Trophoblast cell (in vitro differentiated cells and primary cell): Measurements from ENCODE around the gene C13orf42.
A peak's percentile ranks its signal among the peaks of the same experiment; 100 is the strongest.

ENCODE experiments used
- DNase-seq, 2 donors: peaks; one replicate each; pipeline ENCODE4 v3.0.0-alpha.2; 2016
- H2AFZ ChIP-seq: 2 replicates; pipeline ENCODE4 v1.6.1; 2013; ENCODE audit warnings: low read length, moderate library complexity, mild to moderate bottlenecking; ENCODE audit not compliant: insufficient read depth, poor library complexity
- H2AK5ac ChIP-seq: 2 replicates; pipeline ENCODE4 v1.6.1; 2013; ENCODE audit warnings: mild to moderate bottlenecking, low read length
- H2BK120ac ChIP-seq: 2 replicates; pipeline ENCODE4 v1.6.1; 2013; ENCODE audit warnings: low read length, mild to moderate bottlenecking, moderate library complexity; ENCODE audit not compliant: insufficient read depth, poor library complexity
- H2BK12ac ChIP-seq: 2 replicates; pipeline ENCODE4 v1.6.1; 2013; ENCODE audit warnings: mild to moderate bottlenecking, low read length, moderate library complexity
- H2BK5ac ChIP-seq: 2 replicates; pipeline ENCODE4 v1.6.1; 2013; ENCODE audit warnings: low read length, low read depth, moderate library complexity, mild to moderate bottlenecking; ENCODE audit not compliant: poor library complexity
- H3K14ac ChIP-seq: 2 replicates; pipeline ENCODE4 v1.6.1; 2013; ENCODE audit warnings: mild to moderate bottlenecking, low read length
- H3K18ac ChIP-seq: 2 replicates; pipeline ENCODE4 v1.6.1; 2013; ENCODE audit warnings: mild to moderate bottlenecking, low read length
- H3K23ac ChIP-seq: 2 replicates; pipeline ENCODE4 v1.6.1; 2013; ENCODE audit warnings: low read length
- H3K27ac ChIP-seq: 2 replicates; pipeline ENCODE4 v1.5.1; 2013; ENCODE audit warnings: low read depth, mild to moderate bottlenecking, inconsistent platforms, low read length, moderate library complexity
- H3K27me3 ChIP-seq: 2 replicates; pipeline ENCODE4 v1.6.1; 2013; ENCODE audit warnings: inconsistent platforms, mild to moderate bottlenecking, low read length, moderate library complexity; ENCODE audit not compliant: insufficient read depth
- H3K36me3 ChIP-seq, 2 experiments: 1 replicate in 1 of 2; 2 replicates in 1 of 2; pipeline ENCODE4 v1.6.1; 2013; ENCODE audit warnings: low read length in 2 of 2, mild to moderate bottlenecking in 2 of 2, moderate library complexity in 1 of 2; ENCODE audit not compliant: insufficient read depth in 2 of 2, control insufficient read depth in 1 of 2
- H3K4ac ChIP-seq: 2 replicates; pipeline ENCODE4 v1.6.1; 2013; ENCODE audit warnings: low read depth, mild to moderate bottlenecking, low read length, moderate library complexity
- H3K4me1 ChIP-seq, 2 experiments: 1 replicate in 1 of 2; 2 replicates in 1 of 2; pipeline ENCODE4 v1.6.1; 2013; ENCODE audit warnings: low read length in 2 of 2, mild to moderate bottlenecking in 2 of 2, moderate library complexity in 1 of 2; ENCODE audit not compliant: insufficient read depth in 2 of 2, control insufficient read depth in 1 of 2
- H3K4me2 ChIP-seq: 2 replicates; pipeline ENCODE4 v1.6.1; 2013; ENCODE audit warnings: inconsistent platforms, mild to moderate bottlenecking, low read length, moderate library complexity
- H3K4me3 ChIP-seq: 2 replicates; pipeline ENCODE4 v1.5.1; 2013; ENCODE audit warnings: mild to moderate bottlenecking, low read depth, low read length, inconsistent platforms
- H3K79me1 ChIP-seq: one replicate; pipeline ENCODE4 v1.6.1; 2013; ENCODE audit warnings: low read length
- H3K79me2 ChIP-seq: 2 replicates; pipeline ENCODE4 v1.6.1; 2013; ENCODE audit warnings: low read length, mild to moderate bottlenecking; ENCODE audit not compliant: control insufficient read depth, insufficient read depth, poor library complexity
- H3K9ac ChIP-seq: 2 replicates; pipeline ENCODE4 v1.6.1; 2013; ENCODE audit warnings: mild to moderate bottlenecking, low read length
- H3K9me3 ChIP-seq: 2 replicates; pipeline ENCODE4 v1.6.1; 2013; ENCODE audit warnings: low read depth, mild to moderate bottlenecking, control low read depth, inconsistent platforms, low read length; ENCODE audit not compliant: insufficient read depth
- H4K12ac ChIP-seq: 2 replicates; pipeline ENCODE4 v1.6.1; 2013; ENCODE audit warnings: low read depth, mild to moderate bottlenecking, low read length, moderate library complexity
- H4K8ac ChIP-seq: 2 replicates; pipeline ENCODE4 v1.6.1; 2013; ENCODE audit warnings: low read depth, mild to moderate bottlenecking, low read length, moderate library complexity
- H4K91ac ChIP-seq: one replicate; pipeline ENCODE4 v1.6.1; 2013; ENCODE audit warnings: low read depth, mild to moderate bottlenecking, low read length, moderate library complexity
- WGBS: extraction: QIAGEN DNeasy Blood & Tissue Kit; methylation state at CpG from one replicate; pipeline ENCODE4 v1.1.7; 2013; ENCODE audit warnings: missing lambda C conversion rate; ENCODE audit not compliant: insufficient read length, insufficient coverage; ENCODE audit errors: extremely low coverage; 5-methylcytosine and 5-hydroxymethylcytosine counted together

Gene C13orf42

GRCh38 chr13:51112771-51113170, 1.7 kb upstream of the C13orf42 start:
- H4K12ac ChIP-seq: no peak overlapping the region
- H3K23ac ChIP-seq: no peak overlapping the region
- H4K91ac ChIP-seq: no peak overlapping the region
- H3K4me1 ChIP-seq: no peaks in the 10 kb centered on the region
- no peaks in the 10 kb centered on the region for H3K36me3 ChIP-seq
- no peak overlapping the region for H3K9ac ChIP-seq
- no peaks in the 10 kb centered on the region for H3K79me2 ChIP-seq
- H3K79me1 ChIP-seq: no peaks in the 10 kb centered on the region
- H3K4me3 ChIP-seq: no peak overlapping the region
- no peak for DNase-seq
- no peak overlapping the region for H4K8ac ChIP-seq
- H2BK120ac ChIP-seq: no peak overlapping the region
- H2BK12ac ChIP-seq: no peak overlapping the region
- peaks cover 3% of the 10 kb centered on the region for H3K9me3 ChIP-seq
- no CpG with 5 or more reads among the region's 5 CpGs for WGBS
- no peak overlapping the region for H3K4me2 ChIP-seq
- no peak overlapping the region for H3K14ac ChIP-seq
- no peak overlapping the region for H2AK5ac ChIP-seq
- H3K27me3 ChIP-seq: no peaks in the 10 kb centered on the region
- no peak overlapping the region for H3K18ac ChIP-seq
- no peak overlapping the region for H2BK5ac ChIP-seq
- H3K27ac ChIP-seq: no peak overlapping the region
- no peak overlapping the region for H2AFZ ChIP-seq
- H3K4ac ChIP-seq: no peak overlapping the region

DNA sequence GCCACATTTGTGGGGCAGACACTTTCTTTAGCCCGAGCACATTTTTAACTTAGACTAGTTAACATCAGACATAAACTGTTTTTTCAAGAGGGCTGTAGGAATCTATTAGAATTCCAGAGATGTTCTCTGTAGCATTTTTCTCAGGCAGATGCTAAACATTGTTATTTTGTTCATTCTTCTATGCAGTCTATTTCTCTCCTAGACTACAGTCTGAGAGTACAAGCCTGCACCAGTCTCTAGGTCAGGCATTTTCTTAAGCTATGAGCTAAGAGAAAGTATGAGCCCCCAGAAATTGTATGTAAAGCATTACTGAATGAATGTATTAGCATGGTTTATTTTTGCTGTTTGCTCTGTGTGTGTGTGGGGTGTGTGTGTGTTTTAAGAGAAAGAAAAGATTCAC, 923 bp upstream of the C13orf42 start:
- Histone ChIP-seq H2AK5ac (no peak overlapping the region), H3K4me1 (no peaks in the 10 kb centered on the region), H3K4me2 (no peak overlapping the region), H3K27me3 (no peaks in the 10 kb centered on the region), H3K27ac (no peak overlapping the region), H2BK12ac (no peak overlapping the region), H4K8ac (no peak overlapping the region), H3K79me2 (no peaks in the 10 kb centered on the region), H3K18ac (no peak overlapping the region), H3K14ac (no peak overlapping the region), H3K9ac (no peak overlapping the region), H3K4ac (no peak overlapping the region), H3K23ac (no peak overlapping the region), H3K4me3 (no peak overlapping the region), H2BK120ac (no peak overlapping the region), H3K9me3 (peaks cover 3% of the 10 kb centered on the region), H2BK5ac (no peak overlapping the region), H4K91ac (no peak overlapping the region), H2AFZ (no peak overlapping the region), H3K36me3 (no peaks in the 10 kb centered on the region), H3K79me1 (no peaks in the 10 kb centered on the region), H4K12ac (no peak overlapping the region)
- DNase-seq: peak in 1 of 2 donors; percentile 23
- no CpG with 5 or more reads among the region's 1 CpG for WGBS

DNA sequence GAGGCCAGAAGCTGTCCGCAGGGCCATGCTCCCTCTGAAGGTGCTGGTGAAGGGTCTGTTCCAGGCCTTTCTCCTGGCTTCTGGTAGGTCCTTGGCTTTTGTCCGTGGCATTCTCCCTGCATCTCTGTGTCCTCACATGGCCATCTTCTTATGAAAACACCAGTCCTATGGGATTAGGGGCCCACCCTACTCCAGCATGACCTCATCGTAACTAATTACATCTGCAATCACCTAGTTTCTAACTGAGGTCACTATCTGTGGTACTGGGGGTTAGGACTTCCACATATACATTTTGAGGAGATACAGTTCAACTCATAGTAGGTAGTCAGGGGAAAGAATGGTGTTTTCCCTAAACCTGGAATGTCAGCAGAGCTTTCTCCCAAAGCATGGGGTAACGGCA, 3.1 kb downstream of the C13orf42 start:
- no peak for DNase-seq
- H3K9me3 ChIP-seq: no peaks in the 10 kb centered on the region
- WGBS: no CpG with 5 or more reads among the region's 4 CpGs

GRCh38 chr13:51105046-51105445, 6.0 kb downstream of the C13orf42 start:
- Histone ChIP-seq H3K4me3 (no peak overlapping the region), H3K79me1 (no peaks in the 10 kb centered on the region), H4K8ac (no peak overlapping the region), H2BK5ac (no peak overlapping the region), H2BK120ac (no peak overlapping the region), H3K79me2 (no peaks in the 10 kb centered on the region), H3K27ac (no peak overlapping the region), H3K4me2 (no peak overlapping the region), H3K23ac (no peak overlapping the region), H3K4me1 (no peaks in the 10 kb centered on the region), H3K36me3 (no peaks in the 10 kb centered on the region), H2AFZ (no peak overlapping the region), H2AK5ac (no peak overlapping the region), H3K9ac (no peak overlapping the region), H2BK12ac (no peak overlapping the region), H4K12ac (no peak overlapping the region), H3K4ac (no peak overlapping the region), H3K18ac (no peak overlapping the region), H3K27me3 (no peaks in the 10 kb centered on the region), H3K9me3 (no peaks in the 10 kb centered on the region), H4K91ac (no peak overlapping the region), H3K14ac (no peak overlapping the region)
- no CpG with 5 or more reads among the region's 4 CpGs for WGBS
- no peak for DNase-seq

More for the DNA sequence above, 3.1 kb downstream of the C13orf42 start:
- H4K91ac ChIP-seq: no peak overlapping the region
- H2BK120ac ChIP-seq: no peak overlapping the region
- no peak overlapping the region for H3K9ac ChIP-seq
- H3K23ac ChIP-seq: no peak overlapping the region
- no peaks in the 10 kb centered on the region for H3K27me3 ChIP-seq
- H3K18ac ChIP-seq: no peak overlapping the region
- no peak overlapping the region for H3K27ac ChIP-seq
- no peak overlapping the region for H4K8ac ChIP-seq
- H3K36me3 ChIP-seq: no peaks in the 10 kb centered on the region
- H3K4ac ChIP-seq: no peak overlapping the region
- H4K12ac ChIP-seq: no peak overlapping the region
- H2BK12ac ChIP-seq: no peak overlapping the region
- no peaks in the 10 kb centered on the region for H3K4me1 ChIP-seq
- no peak overlapping the region for H2AK5ac ChIP-seq
- no peaks in the 10 kb centered on the region for H3K79me1 ChIP-seq
- no peak overlapping the region for H2AFZ ChIP-seq
- H3K79me2 ChIP-seq: no peaks in the 10 kb centered on the region
- H3K14ac ChIP-seq: no peak overlapping the region
- H3K4me3 ChIP-seq: no peak overlapping the region
- no peak overlapping the region for H3K4me2 ChIP-seq
- no peak overlapping the region for H2BK5ac ChIP-seq
